Thoracic aorta (tissue), 2 donors: ENCODE data around the gene MAML2. TPM values are rescaled to one million over a fixed set of nuclear protein-coding genes. Genes with fewer than 3 reads are reported as not detected.

ENCODE experiments used
- ATAC-seq: fragments of 150-250 bp; one replicate; pipeline ENCODE4 v1.8.0; 2017; ENCODE audit warnings: low read depth; ENCODE audit not compliant: insufficient number of reproducible peaks, low FRiP score
- DNase-seq: peaks from one replicate; pipeline ENCODE4 v3.0.0-alpha.2; 2020; ENCODE audit warnings: low spot score
- H3K27ac ChIP-seq, 2 donors: fragments of 200-600 bp; sonication (generic); 1 replicate in 1 of 2; 2 replicates in 1 of 2; pipeline ENCODE4 v1.5.1; 2016; ENCODE audit warnings: mild to moderate bottlenecking in 2 of 2, moderate library complexity in 2 of 2
- H3K27me3 ChIP-seq: fragments of 200-600 bp; sonication (generic); replicated peaks from 2 replicates; pipeline ENCODE4 v1.6.0; 2016; ENCODE audit warnings: mild to moderate bottlenecking; ENCODE audit not compliant: insufficient read depth
- H3K36me3 ChIP-seq: fragments of 200-600 bp; sonication (generic); one replicate; pipeline ENCODE4 v1.5.1; 2016
- H3K4me1 ChIP-seq, 2 donors: fragments of 200-600 bp; sonication (generic); 1 replicate in 1 of 2; 2 replicates in 1 of 2; pipeline versions ENCODE4 v1.5.1 to v1.6.0; 2016; ENCODE audit warnings: low read depth in 2 of 2, mild to moderate bottlenecking in 1 of 2; ENCODE audit not compliant: control insufficient read depth in 1 of 2
- H3K4me3 ChIP-seq: fragments of 200-600 bp; sonication (generic); 2 replicates; pipeline ENCODE4 v1.5.1; 2016; ENCODE audit warnings: mild to moderate bottlenecking
- H3K9me3 ChIP-seq: fragments of 200-600 bp; sonication (generic); 2 replicates; pipeline ENCODE4 v1.5.1; 2016
- total RNA-seq, 2 donors: library from RNA; depleted of rRNA; stranded (reverse); fragments of >200 nt; gene quantifications; one replicate each; pipeline versions ENCODE4 v1.1.0 to v1.2.3, GENCODE V29; 2016
- TF ChIP-seq, protein P1 (sequence below): fragments of 200-600 bp; sonication (generic); IDR thresholded peaks from one replicate; pipeline ENCODE4 v1.5.1; 2019; ENCODE audit warnings: antibody characterized with exemption

Gene MAML2
- total RNA-seq, 2 donors from 2014 or later = 23.4 to 29.6 TPM

DNA sequence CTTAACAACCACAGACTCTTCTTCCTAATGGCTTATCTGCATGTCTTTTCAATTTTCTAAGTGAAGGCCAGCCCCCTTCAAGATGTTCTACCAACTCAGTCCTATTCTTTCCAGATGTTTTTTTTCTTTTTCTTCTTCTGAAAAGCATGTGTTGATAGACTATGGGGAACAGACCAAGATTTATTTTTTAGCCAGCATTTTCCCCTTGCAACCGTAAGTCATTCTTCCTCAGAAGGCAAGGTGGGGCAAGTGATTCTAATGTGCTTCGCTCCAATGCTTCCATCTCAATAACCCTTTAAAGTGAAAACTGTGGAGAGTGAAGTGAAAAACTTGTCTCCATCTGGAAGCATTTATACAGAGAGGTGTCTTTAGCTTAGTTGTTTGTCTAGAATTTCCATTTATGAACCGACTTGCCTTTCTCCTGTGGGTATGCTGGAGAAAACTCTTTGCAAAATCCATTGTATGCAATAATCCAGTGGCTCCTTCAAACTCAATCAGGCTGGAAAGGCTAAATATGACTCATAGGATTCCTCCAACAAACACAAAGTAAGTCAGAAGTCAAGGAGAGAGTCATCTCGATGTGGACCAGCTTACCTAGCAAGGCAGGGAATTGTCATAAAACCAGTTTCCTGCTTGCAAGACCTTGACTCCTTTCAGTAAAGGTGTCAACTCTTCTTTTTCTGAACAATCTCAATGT lies 83.7 kb downstream of the MAML2 start:
- no peak overlapping the region for H3K27ac ChIP-seq
- H3K27me3 ChIP-seq = no peaks in the 10 kb centered on the region
- ATAC-seq (no peak), DNase-seq (no peak)
- TF ChIP-seq, protein P1, sequence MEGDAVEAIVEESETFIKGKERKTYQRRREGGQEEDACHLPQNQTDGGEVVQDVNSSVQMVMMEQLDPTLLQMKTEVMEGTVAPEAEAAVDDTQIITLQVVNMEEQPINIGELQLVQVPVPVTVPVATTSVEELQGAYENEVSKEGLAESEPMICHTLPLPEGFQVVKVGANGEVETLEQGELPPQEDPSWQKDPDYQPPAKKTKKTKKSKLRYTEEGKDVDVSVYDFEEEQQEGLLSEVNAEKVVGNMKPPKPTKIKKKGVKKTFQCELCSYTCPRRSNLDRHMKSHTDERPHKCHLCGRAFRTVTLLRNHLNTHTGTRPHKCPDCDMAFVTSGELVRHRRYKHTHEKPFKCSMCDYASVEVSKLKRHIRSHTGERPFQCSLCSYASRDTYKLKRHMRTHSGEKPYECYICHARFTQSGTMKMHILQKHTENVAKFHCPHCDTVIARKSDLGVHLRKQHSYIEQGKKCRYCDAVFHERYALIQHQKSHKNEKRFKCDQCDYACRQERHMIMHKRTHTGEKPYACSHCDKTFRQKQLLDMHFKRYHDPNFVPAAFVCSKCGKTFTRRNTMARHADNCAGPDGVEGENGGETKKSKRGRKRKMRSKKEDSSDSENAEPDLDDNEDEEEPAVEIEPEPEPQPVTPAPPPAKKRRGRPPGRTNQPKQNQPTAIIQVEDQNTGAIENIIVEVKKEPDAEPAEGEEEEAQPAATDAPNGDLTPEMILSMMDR = no peak
- no peaks in the 10 kb centered on the region for H3K9me3 ChIP-seq
- H3K4me1 ChIP-seq = peaks cover 52 to 68% of the 10 kb centered on the region in 2 donors
- no peak overlapping the region for H3K4me3 ChIP-seq
- no peaks in the 10 kb centered on the region for H3K36me3 ChIP-seq

DNA sequence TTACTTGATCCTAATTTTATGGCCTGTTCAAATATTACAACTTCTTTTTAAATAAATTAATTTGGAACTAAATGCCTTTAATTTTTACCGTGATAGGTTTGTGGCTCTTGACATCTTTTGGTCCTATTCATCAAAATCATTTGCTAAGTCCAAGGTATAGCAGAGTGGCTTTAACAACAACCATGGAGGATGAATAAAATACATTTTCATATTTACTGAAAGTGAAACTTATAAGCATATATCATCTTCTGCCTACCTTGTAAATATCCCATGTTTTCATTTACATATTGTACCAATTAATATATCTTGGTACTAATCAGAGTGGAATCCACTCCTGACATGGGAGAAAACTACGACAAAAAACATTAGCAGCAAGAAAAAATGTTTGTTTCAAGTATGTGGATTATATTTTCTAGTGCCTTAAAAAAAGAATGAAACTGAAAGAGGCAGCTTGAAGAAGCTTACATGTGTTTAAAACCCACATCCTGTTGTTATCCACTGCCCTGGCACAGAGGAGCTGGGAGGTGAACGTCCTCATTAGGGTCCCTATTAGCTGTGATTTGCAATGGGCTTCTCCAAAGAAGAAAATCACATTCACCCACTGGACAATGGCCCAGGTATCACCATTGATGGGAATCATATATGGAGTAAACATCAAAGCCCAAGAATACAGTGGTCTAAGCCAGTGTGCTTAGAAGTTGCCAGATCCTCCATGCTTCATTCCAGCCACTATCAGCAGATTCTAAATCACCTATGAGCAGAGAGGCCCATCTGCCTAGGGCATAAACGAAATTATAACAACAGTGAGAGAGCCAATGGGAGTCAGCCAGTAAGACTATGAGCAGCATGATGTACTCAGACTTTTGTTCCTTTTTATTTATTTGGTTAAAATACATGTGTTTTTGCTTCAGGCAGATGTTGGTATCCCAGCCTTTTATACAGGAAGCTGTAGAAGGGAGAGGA lies 84.7 kb downstream of the MAML2 start:
- TF ChIP-seq, protein P1 = no peak
- no peaks in the 10 kb centered on the region for H3K36me3 ChIP-seq
- peak overlapping the region in 1 of 2 donors; percentile 43 for H3K27ac ChIP-seq
- DNase-seq (no peak), ATAC-seq (no peak)
- H3K4me3 ChIP-seq = peak overlapping the region; percentile 18
- H3K4me1 ChIP-seq = peaks cover 49 to 70% of the 10 kb centered on the region in 2 donors
- H3K9me3 ChIP-seq = no peaks in the 10 kb centered on the region
- no peaks in the 10 kb centered on the region for H3K27me3 ChIP-seq

DNA sequence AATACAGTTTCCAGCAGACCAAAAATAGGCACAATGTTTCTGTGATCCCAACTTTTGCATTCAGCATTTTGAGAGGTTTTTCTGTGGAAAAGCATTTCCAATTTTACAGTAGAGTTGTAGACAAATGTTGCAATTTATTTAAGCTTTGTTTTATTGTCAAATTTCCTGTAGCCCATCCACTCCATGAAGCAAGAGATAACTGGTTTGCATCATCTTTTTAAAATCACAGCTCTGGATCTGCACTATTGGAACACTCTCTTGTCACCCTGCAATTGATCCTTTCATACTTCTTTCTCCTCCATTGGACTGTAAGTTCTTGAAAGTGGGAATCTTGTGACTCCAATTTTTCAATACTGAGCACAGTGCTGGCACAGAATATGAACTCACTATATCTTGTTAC lies 86.0 kb downstream of the MAML2 start:
- Histone ChIP-seq H3K9me3 (no peaks in the 10 kb centered on the region), H3K36me3 (no peaks in the 10 kb centered on the region), H3K27me3 (no peaks in the 10 kb centered on the region), H3K27ac (peak overlapping the region in 1 of 2 donors; percentile 43), H3K4me1 (peaks cover 45 to 61% of the 10 kb centered on the region in 2 donors), H3K4me3 (no peak overlapping the region)
- no peak for DNase-seq
- TF ChIP-seq, protein P1 = no peak
- no peak for ATAC-seq

DNA sequence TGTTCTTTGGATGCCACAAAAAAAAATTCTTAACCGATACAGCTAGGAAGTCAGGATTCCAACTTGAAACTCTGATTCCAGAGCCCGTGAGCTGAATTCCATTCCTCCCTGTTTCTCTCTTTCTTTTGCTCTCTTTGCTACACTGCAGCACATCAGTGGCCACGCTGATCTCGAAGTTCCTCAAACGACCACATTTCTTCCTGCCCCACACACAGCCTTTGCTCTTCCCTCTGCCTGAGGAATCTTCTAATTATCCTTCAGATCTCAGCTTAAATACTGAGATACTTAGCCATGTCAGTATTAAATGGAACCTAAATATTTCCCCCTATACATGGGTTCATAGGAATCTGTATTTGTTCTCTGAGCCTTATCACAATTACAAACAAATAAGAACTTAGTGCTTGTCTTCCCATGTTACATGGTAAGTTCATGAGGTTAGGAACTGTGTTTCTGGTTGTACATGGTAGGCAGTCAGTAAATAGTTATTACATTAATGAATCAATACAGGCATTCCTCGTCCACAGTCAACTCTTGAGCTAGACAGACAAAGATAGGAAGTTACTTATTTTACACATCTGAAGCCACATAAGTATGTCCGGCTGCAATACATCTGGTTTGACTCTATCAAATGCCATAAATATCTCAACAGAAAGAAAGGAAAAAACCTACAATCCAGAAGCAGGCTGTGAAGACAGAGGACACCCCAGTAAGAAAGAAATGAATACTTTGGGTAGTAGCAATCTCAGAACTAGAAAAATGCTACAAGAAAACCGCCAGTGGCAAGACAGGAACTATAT lies 86.6 kb downstream of the MAML2 start:
- TF ChIP-seq, protein P1 = no peak
- no peak for DNase-seq
- Histone ChIP-seq H3K4me1 (peaks cover 45 to 61% of the 10 kb centered on the region in 2 donors), H3K27me3 (no peaks in the 10 kb centered on the region), H3K36me3 (no peaks in the 10 kb centered on the region), H3K27ac (no peak overlapping the region), H3K4me3 (no peak overlapping the region), H3K9me3 (no peaks in the 10 kb centered on the region)
- ATAC-seq = no peak
